Keratinocyte (primary cell): ENCODE data around the gene NEUROG1. TPM values are rescaled to one million over a fixed set of nuclear protein-coding genes. Genes with fewer than 3 reads are reported as not detected.
A peak's percentile ranks its signal among the peaks of the same experiment; 100 is the strongest.

Source experiments
- DNase-seq: peaks from one replicate; pipeline ENCODE4 v3.0.0-alpha.2; 2011; ENCODE audit warnings: low read depth, missing footprints, low spot score
- FAIRE-seq: peaks from 2 replicates; lab custom pipeline; 2011; peaks lifted over from hg19 to GRCh38; lab: Jason Lieb, UNC
- H2AFZ ChIP-seq: 2 replicates; pipeline ENCODE4 v1.6.0; 2012; ENCODE audit warnings: low read length, control low read depth, inconsistent platforms; ENCODE audit not compliant: control insufficient read depth
- H3K27ac ChIP-seq: 2 replicates; pipeline ENCODE4 v1.5.1; 2011; ENCODE audit warnings: low read length; ENCODE audit not compliant: control insufficient read depth, insufficient read depth
- H3K27me3 ChIP-seq: 3 replicates; pipeline ENCODE4 v1.6.0; 2011; ENCODE audit warnings: low read length; ENCODE audit not compliant: control insufficient read depth, insufficient read depth; ENCODE audit errors: extremely low read depth
- H3K36me3 ChIP-seq, 2 experiments: 2 replicates in 1 of 2; 3 replicates in 1 of 2; pipeline ENCODE4 v1.5.1; 2011; ENCODE audit warnings: low read length in 2 of 2, mild to moderate bottlenecking in 1 of 2; ENCODE audit not compliant: control insufficient read depth in 2 of 2, insufficient read depth in 2 of 2; ENCODE audit errors: extremely low read depth in 1 of 2
- H3K4me1 ChIP-seq: 3 replicates; pipeline ENCODE4 v1.5.1; 2011; ENCODE audit warnings: low read length; ENCODE audit not compliant: control insufficient read depth, insufficient read depth; ENCODE audit errors: extremely low read depth
- H3K4me2 ChIP-seq: 3 replicates; pipeline ENCODE4 v1.6.0; 2011; ENCODE audit warnings: low read depth, low read length; ENCODE audit not compliant: control insufficient read depth, insufficient read depth; ENCODE audit errors: extremely low read depth
- H3K4me3 ChIP-seq, 3 experiments: fragments of 200-600 bp in 1 of 3; sonication (generic) in 1 of 3; 2 replicates in 2 of 3; 3 replicates in 1 of 3; pipeline ENCODE4 v1.5.1; 2011 to 2016; ENCODE audit warnings: low read length in 3 of 3, mild to moderate bottlenecking in 3 of 3, control low read depth in 2 of 3, inconsistent platforms in 1 of 3, low read depth in 1 of 3, mixed read lengths in 1 of 3, mixed run types in 1 of 3, moderate library complexity in 1 of 3; ENCODE audit not compliant: control insufficient read depth in 2 of 3, insufficient read depth in 2 of 3; ENCODE audit errors: extremely low read depth in 1 of 3
- H3K79me2 ChIP-seq: 2 replicates; pipeline ENCODE4 v1.6.0; 2012; ENCODE audit warnings: low read length; ENCODE audit not compliant: control insufficient read depth, insufficient read depth
- H3K9ac ChIP-seq: 3 replicates; pipeline ENCODE4 v1.6.0; 2011; ENCODE audit warnings: low read length; ENCODE audit not compliant: control insufficient read depth, insufficient read depth; ENCODE audit errors: extremely low read depth
- H3K9me1 ChIP-seq: 3 replicates; pipeline ENCODE4 v1.6.0; 2011; ENCODE audit warnings: low read length; ENCODE audit not compliant: control insufficient read depth, insufficient read depth; ENCODE audit errors: extremely low read depth
- H3K9me3 ChIP-seq: 2 replicates; pipeline ENCODE4 v1.5.1; 2012; ENCODE audit warnings: low read depth, low read length; ENCODE audit not compliant: control insufficient read depth
- H4K20me1 ChIP-seq: 3 replicates; pipeline ENCODE4 v1.6.0; 2011; ENCODE audit warnings: low read length; ENCODE audit not compliant: control insufficient read depth, insufficient read depth; ENCODE audit errors: extremely low read depth
- EZH2 ChIP-seq: IDR thresholded peaks from one replicate; pipeline ENCODE4 v1.6.1; 2012; ENCODE audit warnings: inconsistent platforms, mild to moderate bottlenecking, low read length, moderate library complexity
- dilution Hi-C: fragments of 300-500 bp; cut with MboI; formaldehyde crosslinking; loops from one replicate; pipeline ENCODE4 v1.7.0; 2020; ENCODE audit warnings: low sequenced_read_pairs; ENCODE audit not compliant: extremely low pct_ligation_motif_present
- polyA plus RNA-seq, 5 experiments: library from polyadenylated mRNA; depleted of rRNA in 3 of 5; stranded (reverse) in 3 of 5; stranded (forward) in 1 of 5; unstranded in 1 of 5; fragments of >200 nt; gene quantifications; 1 replicate in 1 of 5; 2 replicates in 3 of 5; 3 replicates in 1 of 5; pipeline versions ENCODE4 v1.2.1 to v1.2.3, GENCODE V29; 2011 to 2012; ENCODE audit warnings: missing spikeins in 2 of 5, low read depth in 1 of 5, low replicate concordance in 1 of 5
- TF ChIP-seq, protein P1 (sequence below), 3 experiments: IDR thresholded peaks in 1 of 3; conservative IDR thresholded peaks in 1 of 3; optimal IDR thresholded peaks in 1 of 3; 2 replicates in 2 of 3; 3 replicates in 1 of 3; pipeline versions ENCODE3 to v1.5.1; 2011; ENCODE audit warnings: low read length in 3 of 3, mild to moderate bottlenecking in 3 of 3, moderate library complexity in 2 of 3, control low read depth in 1 of 3, inconsistent platforms in 1 of 3; ENCODE audit not compliant: insufficient read depth in 2 of 3; ENCODE audit errors: extremely low read depth in 1 of 3

Gene NEUROG1
- polyA plus RNA-seq, 1 donor (not counting 4 experiments of a cell fraction or from before 2014, with no cell fraction given) = not detected

DNA sequence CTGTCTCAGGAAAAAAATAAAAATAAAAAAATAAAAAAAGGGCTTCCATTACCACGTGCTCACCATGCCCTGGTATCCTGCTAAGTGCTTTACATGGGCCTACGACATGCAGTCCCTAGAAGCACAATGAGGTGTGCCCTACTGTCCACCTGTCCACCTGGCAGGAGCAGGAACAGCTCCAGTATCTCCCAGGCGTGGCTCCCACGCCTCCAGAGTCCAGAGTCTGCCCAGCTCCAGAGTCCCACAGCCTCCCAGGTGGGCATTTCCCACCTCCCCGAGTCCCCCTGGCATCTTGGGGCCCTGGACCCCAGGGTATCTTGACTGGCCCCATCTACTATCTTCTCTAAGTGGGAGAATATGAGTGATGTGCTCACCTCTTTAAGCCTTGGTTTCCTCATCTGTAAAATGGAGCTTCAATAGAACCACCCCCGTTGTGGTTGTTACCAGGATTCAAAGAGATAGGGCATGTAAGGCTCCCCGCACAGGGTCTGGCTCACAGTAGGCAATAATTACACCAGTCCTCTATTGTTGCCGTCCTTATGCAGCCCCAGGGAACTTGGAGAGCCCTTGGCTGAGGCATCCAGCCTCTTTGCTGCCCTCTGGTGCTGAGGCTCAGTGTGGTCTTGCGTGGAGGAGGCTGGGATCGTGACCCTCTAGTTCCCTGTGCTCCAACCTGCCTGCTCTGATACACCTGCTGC is 34.1 kb upstream of the NEUROG1 start:
- Histone ChIP-seq H2AFZ (no peak overlapping the region), H3K4me2 (no peak overlapping the region), H3K4me3 (no peak overlapping the region), H3K9me3 (no peaks in the 10 kb centered on the region), H3K27me3 (no peaks in the 10 kb centered on the region), H3K4me1 (peaks cover 33% of the 10 kb centered on the region), H3K79me2 (no peaks in the 10 kb centered on the region), H3K36me3 (no peaks in the 10 kb centered on the region), H4K20me1 (no peaks in the 10 kb centered on the region), H3K9me1 (no peaks in the 10 kb centered on the region), H3K9ac (no peak overlapping the region), H3K27ac (no peak overlapping the region)
- FAIRE-seq = no peak
- dilution Hi-C loops = no loop called here
- no peak for DNase-seq
- TF ChIP-seq EZH2 = no peak
- TF ChIP-seq, protein P1, sequence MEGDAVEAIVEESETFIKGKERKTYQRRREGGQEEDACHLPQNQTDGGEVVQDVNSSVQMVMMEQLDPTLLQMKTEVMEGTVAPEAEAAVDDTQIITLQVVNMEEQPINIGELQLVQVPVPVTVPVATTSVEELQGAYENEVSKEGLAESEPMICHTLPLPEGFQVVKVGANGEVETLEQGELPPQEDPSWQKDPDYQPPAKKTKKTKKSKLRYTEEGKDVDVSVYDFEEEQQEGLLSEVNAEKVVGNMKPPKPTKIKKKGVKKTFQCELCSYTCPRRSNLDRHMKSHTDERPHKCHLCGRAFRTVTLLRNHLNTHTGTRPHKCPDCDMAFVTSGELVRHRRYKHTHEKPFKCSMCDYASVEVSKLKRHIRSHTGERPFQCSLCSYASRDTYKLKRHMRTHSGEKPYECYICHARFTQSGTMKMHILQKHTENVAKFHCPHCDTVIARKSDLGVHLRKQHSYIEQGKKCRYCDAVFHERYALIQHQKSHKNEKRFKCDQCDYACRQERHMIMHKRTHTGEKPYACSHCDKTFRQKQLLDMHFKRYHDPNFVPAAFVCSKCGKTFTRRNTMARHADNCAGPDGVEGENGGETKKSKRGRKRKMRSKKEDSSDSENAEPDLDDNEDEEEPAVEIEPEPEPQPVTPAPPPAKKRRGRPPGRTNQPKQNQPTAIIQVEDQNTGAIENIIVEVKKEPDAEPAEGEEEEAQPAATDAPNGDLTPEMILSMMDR (optimal IDR thresholded peaks at IDR 0.05 in 1 of 3, IDR thresholded peaks at IDR 0.05 in 1 of 3, conservative IDR thresholded peaks at IDR 0.05 in 1 of 3; ENCODE audit: extremely low read depth in 1 of 3, insufficient read depth in 2 of 3, low read length in 3 of 3) = peak in 2 of 3 experiments; percentile 74 to 77

DNA sequence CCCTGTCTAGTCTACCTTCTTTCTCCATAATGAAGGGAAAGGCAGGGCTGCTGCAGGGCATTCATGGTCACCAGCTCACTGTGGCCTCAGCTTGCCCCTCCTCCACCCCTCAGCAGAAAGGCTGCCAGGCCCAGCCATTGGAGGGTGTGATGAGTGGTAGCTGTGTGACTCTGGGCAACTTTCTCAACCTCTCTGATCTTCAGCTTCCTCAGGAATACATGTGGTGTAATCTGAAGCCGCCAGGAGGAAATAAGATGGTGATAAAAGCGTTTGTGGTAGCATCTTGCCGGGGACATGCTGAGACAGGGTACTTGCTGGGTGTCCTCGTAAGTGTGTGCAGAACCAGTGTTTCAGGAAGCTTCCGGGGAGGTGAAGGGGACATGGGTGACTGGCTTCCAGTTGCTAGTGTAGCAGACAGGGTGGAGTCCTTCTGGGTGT is 33.2 kb upstream of the NEUROG1 start:
- FAIRE-seq (peak; percentile 49), DNase-seq (no peak)
- Histone ChIP-seq H3K27me3 (no peaks in the 10 kb centered on the region), H3K27ac (no peak overlapping the region), H3K4me1 (peaks cover 26% of the 10 kb centered on the region), H3K9me1 (no peaks in the 10 kb centered on the region), H2AFZ (no peak overlapping the region), H3K79me2 (no peaks in the 10 kb centered on the region), H3K36me3 (no peaks in the 10 kb centered on the region), H3K9me3 (no peaks in the 10 kb centered on the region), H3K4me3 (no peak overlapping the region), H3K9ac (no peak overlapping the region), H3K4me2 (no peak overlapping the region), H4K20me1 (no peaks in the 10 kb centered on the region)
- dilution Hi-C loops = no loop called here
- TF ChIP-seq, protein P1 (optimal IDR thresholded peaks at IDR 0.05 in 1 of 3, IDR thresholded peaks at IDR 0.05 in 1 of 3, conservative IDR thresholded peaks at IDR 0.05 in 1 of 3; ENCODE audit: extremely low read depth in 1 of 3, insufficient read depth in 2 of 3, low read length in 3 of 3) = no peak
- TF ChIP-seq EZH2 = no peak
